ENCODE data around the gene FREM1.

FREM1 gene

DNA sequence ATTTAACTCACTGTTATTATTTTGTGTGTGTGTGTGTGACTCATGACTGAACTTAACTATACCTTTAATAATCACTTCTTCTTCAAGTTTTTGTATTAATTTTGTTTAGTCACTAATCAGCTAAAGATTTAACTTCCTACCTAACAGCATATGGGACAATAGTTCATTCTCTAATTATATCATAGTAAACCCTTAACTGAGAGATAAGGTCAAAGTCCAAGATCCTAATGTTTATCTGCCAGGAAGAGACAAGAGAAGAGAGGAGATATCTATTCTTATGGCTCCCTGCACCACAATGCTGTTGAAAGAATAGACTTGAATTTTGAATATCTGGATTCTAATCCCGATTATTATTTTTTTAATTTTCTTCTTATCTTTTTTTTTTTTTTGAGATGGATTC, 28.1 kb downstream of the FREM1 start:
- no peak overlapping the region for H3K4me3 ChIP-seq (ENCODE audit: insufficient read depth, low read depth, low read length)
- no peaks in the 10 kb centered on the region for H3K9me3 ChIP-seq (ENCODE audit: control insufficient read depth, low read length)
- H3K4me1 ChIP-seq (ENCODE audit: control insufficient read depth, insufficient read depth, low read length): no peaks in the 10 kb centered on the region
- WGBS, 2 experiments: no CpG with 5 or more reads among the region's 1 CpG
- no peaks in the 10 kb centered on the region for H3K27me3 ChIP-seq (ENCODE audit: control insufficient read depth, insufficient read depth, low read length, poor library complexity, severe bottlenecking)
- H3K27ac ChIP-seq (ENCODE audit: insufficient read depth, low read depth, low read length, poor library complexity, severe bottlenecking): no peak overlapping the region
- no peaks in the 10 kb centered on the region for H3K36me3 ChIP-seq (ENCODE audit: control insufficient read depth, insufficient read depth, low read length)

GRCh38 chr9:14881006-14881405, 29.2 kb downstream of the FREM1 start:
- Histone ChIP-seq H3K36me3 (ENCODE audit: control insufficient read depth, insufficient read depth, low read length) (no peaks in the 10 kb centered on the region), H3K9me3 (ENCODE audit: control insufficient read depth, low read length) (peaks cover 3% of the 10 kb centered on the region), H3K4me1 (ENCODE audit: control insufficient read depth, insufficient read depth, low read length) (no peaks in the 10 kb centered on the region), H3K27me3 (ENCODE audit: control insufficient read depth, insufficient read depth, low read length, poor library complexity, severe bottlenecking) (no peaks in the 10 kb centered on the region), H3K27ac (ENCODE audit: insufficient read depth, low read depth, low read length, poor library complexity, severe bottlenecking) (no peak overlapping the region), H3K4me3 (ENCODE audit: insufficient read depth, low read depth, low read length) (no peak overlapping the region)
- WGBS, 2 experiments: 58 to 62% methylated on average over 4 of the region's 4 CpGs

GRCh38 chr9:14870090-14870489, 40.1 kb downstream of the FREM1 start:
- Histone ChIP-seq H3K36me3 (ENCODE audit: control insufficient read depth, insufficient read depth, low read length) (no peaks in the 10 kb centered on the region), H3K27ac (ENCODE audit: insufficient read depth, low read depth, low read length, poor library complexity, severe bottlenecking) (no peak overlapping the region), H3K4me3 (ENCODE audit: insufficient read depth, low read depth, low read length) (no peak overlapping the region), H3K4me1 (ENCODE audit: control insufficient read depth, insufficient read depth, low read length) (peaks cover 16% of the 10 kb centered on the region), H3K9me3 (ENCODE audit: control insufficient read depth, low read length) (no peaks in the 10 kb centered on the region), H3K27me3 (ENCODE audit: control insufficient read depth, insufficient read depth, low read length, poor library complexity, severe bottlenecking) (no peaks in the 10 kb centered on the region)

- Histone ChIP-seq H3K4me3 (ENCODE audit: insufficient read depth, low read depth, low read length) (no peak overlapping the region), H3K27me3 (ENCODE audit: control insufficient read depth, insufficient read depth, low read length, poor library complexity, severe bottlenecking) (no peaks in the 10 kb centered on the region), H3K27ac (ENCODE audit: insufficient read depth, low read depth, low read length, poor library complexity, severe bottlenecking) (no peak overlapping the region), H3K9me3 (ENCODE audit: control insufficient read depth, low read length) (no peaks in the 10 kb centered on the region), H3K36me3 (ENCODE audit: control insufficient read depth, insufficient read depth, low read length) (no peaks in the 10 kb centered on the region), H3K4me1 (ENCODE audit: control insufficient read depth, insufficient read depth, low read length) (peaks cover 17% of the 10 kb centered on the region)
- 81 to 100% methylated on average over 3 of the region's 3 CpGs for WGBS, 2 experiments
Observed at GRCh38 chr9:14869671-14870070, 40.6 kb downstream of the FREM1 start.

DNA sequence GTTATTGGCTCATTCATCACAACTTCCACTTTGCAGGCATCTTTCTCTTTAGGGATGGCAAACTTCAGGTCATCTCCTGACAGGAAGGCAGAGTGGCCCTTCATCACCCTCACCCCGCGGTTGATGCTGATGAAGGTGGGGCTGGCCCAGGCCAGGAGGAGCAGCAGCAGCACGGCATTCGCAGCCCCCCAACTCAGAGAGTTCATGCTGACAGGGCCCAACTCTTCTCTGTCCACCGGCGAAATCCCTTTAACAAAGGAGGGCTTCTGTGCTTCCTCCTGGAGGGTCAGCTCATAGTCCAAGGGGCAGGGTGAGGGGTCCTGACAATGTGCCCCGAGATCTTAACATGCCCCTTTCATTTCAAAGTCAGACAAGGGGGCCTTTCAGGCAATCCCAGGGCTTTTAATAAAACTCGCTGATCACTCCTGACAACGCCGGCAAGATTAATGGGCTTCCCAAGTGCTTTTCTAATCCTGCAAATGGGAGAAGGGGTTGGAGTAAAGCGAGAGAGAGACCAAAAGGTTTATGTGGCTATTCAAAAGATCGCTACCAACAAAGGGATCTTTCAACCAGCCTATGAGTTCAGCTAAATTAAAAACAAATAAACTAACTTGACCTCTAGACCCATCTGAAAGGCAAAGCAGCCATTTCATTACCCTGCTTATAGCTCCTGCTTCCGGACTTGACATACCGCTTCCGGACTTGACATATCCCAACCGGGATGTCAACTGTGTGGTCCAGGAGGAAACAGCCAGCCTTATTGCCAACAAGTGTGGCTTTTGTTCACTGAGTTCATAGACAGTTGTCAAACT, 41.2 kb downstream of the FREM1 start:
- no peaks in the 10 kb centered on the region for H3K36me3 ChIP-seq (ENCODE audit: control insufficient read depth, insufficient read depth, low read length)
- WGBS, 2 experiments: 78 to 86% methylated on average over 16 of the region's 16 CpGs
- H3K4me1 ChIP-seq (ENCODE audit: control insufficient read depth, insufficient read depth, low read length): peaks cover 17% of the 10 kb centered on the region
- no peak overlapping the region for H3K4me3 ChIP-seq (ENCODE audit: insufficient read depth, low read depth, low read length)
- peak overlapping the region; percentile 26 for H3K27ac ChIP-seq (ENCODE audit: insufficient read depth, low read depth, low read length, poor library complexity, severe bottlenecking)
- H3K9me3 ChIP-seq (ENCODE audit: control insufficient read depth, low read length): no peaks in the 10 kb centered on the region
- H3K27me3 ChIP-seq (ENCODE audit: control insufficient read depth, insufficient read depth, low read length, poor library complexity, severe bottlenecking): no peaks in the 10 kb centered on the region

DNA sequence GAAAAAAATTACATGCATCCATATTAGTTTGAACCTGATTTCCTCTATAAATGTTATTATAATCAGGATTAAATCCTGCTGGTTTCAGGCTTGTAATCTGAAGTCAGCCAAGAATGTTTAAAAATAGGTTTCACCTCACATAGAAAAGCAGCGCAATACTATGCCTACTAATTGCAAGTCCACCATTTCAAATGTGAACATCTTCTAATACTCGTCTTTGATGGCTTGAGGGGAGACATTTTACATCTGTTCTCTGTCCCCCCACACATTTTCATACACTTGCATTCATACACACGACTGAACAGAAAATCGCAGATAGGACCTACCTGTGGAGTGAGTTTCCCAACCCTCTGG, 41.8 kb downstream of the FREM1 start:
- H3K36me3 ChIP-seq (ENCODE audit: control insufficient read depth, insufficient read depth, low read length): no peaks in the 10 kb centered on the region
- peaks cover 17% of the 10 kb centered on the region for H3K4me1 ChIP-seq (ENCODE audit: control insufficient read depth, insufficient read depth, low read length)
- WGBS, 2 experiments: 94 to 95% methylated on average over 4 of the region's 4 CpGs
- no peak overlapping the region for H3K4me3 ChIP-seq (ENCODE audit: insufficient read depth, low read depth, low read length)
- H3K9me3 ChIP-seq (ENCODE audit: control insufficient read depth, low read length): no peaks in the 10 kb centered on the region
- H3K27me3 ChIP-seq (ENCODE audit: control insufficient read depth, insufficient read depth, low read length, poor library complexity, severe bottlenecking): no peaks in the 10 kb centered on the region
- no peak overlapping the region for H3K27ac ChIP-seq (ENCODE audit: insufficient read depth, low read depth, low read length, poor library complexity, severe bottlenecking)

DNA sequence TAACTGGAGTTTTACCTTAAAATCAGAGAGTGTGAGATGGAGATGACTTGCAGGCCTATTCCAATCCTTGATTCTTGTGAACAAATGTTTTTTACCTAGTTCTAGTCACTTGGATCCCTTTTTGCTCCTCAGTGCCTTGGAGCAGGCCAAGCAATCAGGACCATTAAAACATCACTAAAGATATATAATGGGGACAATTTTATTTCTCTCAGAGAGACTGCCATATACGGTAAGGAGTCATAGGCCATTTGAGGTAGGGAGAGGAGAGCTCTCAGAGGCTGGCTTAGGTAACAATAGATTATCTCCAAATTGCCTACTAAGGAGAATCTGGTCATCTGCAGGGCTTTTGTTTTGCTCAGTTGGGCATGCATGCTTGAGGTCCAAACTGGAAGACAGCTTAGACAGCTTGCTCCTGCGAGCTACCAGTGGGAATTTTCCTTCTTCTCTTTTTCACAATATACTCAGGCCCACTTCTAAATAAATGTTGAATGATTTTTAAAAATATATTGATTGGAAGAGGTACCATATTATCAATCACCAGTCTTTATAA, 44.0 kb downstream of the FREM1 start:
- no peaks in the 10 kb centered on the region for H3K36me3 ChIP-seq (ENCODE audit: control insufficient read depth, insufficient read depth, low read length)
- H3K4me1 ChIP-seq (ENCODE audit: control insufficient read depth, insufficient read depth, low read length): peaks cover 17% of the 10 kb centered on the region
- H3K9me3 ChIP-seq (ENCODE audit: control insufficient read depth, low read length): no peaks in the 10 kb centered on the region
- 71 to 76% methylated on average over 2 of the region's 2 CpGs for WGBS, 2 experiments
- H3K27me3 ChIP-seq (ENCODE audit: control insufficient read depth, insufficient read depth, low read length, poor library complexity, severe bottlenecking): no peaks in the 10 kb centered on the region
- no peak overlapping the region for H3K27ac ChIP-seq (ENCODE audit: insufficient read depth, low read depth, low read length, poor library complexity, severe bottlenecking)
- no peak overlapping the region for H3K4me3 ChIP-seq (ENCODE audit: insufficient read depth, low read depth, low read length)

- WGBS, 2 experiments: 92 to 95% methylated on average over 1 of the region's 1 CpG
- H3K4me1 ChIP-seq (ENCODE audit: control insufficient read depth, insufficient read depth, low read length): peaks cover 17% of the 10 kb centered on the region
- H3K4me3 ChIP-seq (ENCODE audit: insufficient read depth, low read depth, low read length): no peak overlapping the region
- no peaks in the 10 kb centered on the region for H3K36me3 ChIP-seq (ENCODE audit: control insufficient read depth, insufficient read depth, low read length)
- no peaks in the 10 kb centered on the region for H3K27me3 ChIP-seq (ENCODE audit: control insufficient read depth, insufficient read depth, low read length, poor library complexity, severe bottlenecking)
- no peak overlapping the region for H3K27ac ChIP-seq (ENCODE audit: insufficient read depth, low read depth, low read length, poor library complexity, severe bottlenecking)
- H3K9me3 ChIP-seq (ENCODE audit: control insufficient read depth, low read length): no peaks in the 10 kb centered on the region
Observed at GRCh38 chr9:14864309-14864708, 45.9 kb downstream of the FREM1 start.

DNA sequence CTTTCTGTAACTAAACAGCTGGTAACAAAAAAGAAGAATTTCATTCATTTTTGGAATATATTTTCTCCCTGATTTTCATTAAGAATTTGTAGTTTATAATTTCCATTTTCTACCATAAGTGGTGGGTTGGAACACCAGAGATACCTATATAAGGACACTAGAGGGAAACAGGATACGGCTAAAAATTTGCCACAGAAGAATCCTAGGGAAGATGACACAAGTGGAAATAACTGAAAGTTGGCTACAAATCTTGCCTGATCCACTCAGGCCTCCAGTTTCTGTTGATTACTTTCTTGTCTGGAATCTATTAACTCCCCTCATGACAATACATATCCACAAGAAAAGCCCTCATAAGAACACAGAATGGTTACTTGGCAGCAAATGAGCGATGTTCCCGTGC, 46.8 kb downstream of the FREM1 start:
- Histone ChIP-seq H3K36me3 (ENCODE audit: control insufficient read depth, insufficient read depth, low read length) (no peaks in the 10 kb centered on the region), H3K9me3 (ENCODE audit: control insufficient read depth, low read length) (no peaks in the 10 kb centered on the region), H3K4me3 (ENCODE audit: insufficient read depth, low read depth, low read length) (no peak overlapping the region), H3K4me1 (ENCODE audit: control insufficient read depth, insufficient read depth, low read length) (peaks cover 17% of the 10 kb centered on the region), H3K27ac (ENCODE audit: insufficient read depth, low read depth, low read length, poor library complexity, severe bottlenecking) (no peak overlapping the region), H3K27me3 (ENCODE audit: control insufficient read depth, insufficient read depth, low read length, poor library complexity, severe bottlenecking) (no peaks in the 10 kb centered on the region)
- 92 to 98% methylated on average over 3 of the region's 3 CpGs for WGBS, 2 experiments

GRCh38 chr9:14857449-14858305, 52.6 kb downstream of the FREM1 start:
- H3K36me3 ChIP-seq (ENCODE audit: control insufficient read depth, insufficient read depth, low read length): no peaks in the 10 kb centered on the region
- H3K4me3 ChIP-seq (ENCODE audit: insufficient read depth, low read depth, low read length): no peak overlapping the region
- WGBS, 2 experiments: 92 to 93% methylated on average over 5 to 7 of the region's 7 CpGs
- no peaks in the 10 kb centered on the region for H3K9me3 ChIP-seq (ENCODE audit: control insufficient read depth, low read length)
- H3K4me1 ChIP-seq (ENCODE audit: control insufficient read depth, insufficient read depth, low read length): no peaks in the 10 kb centered on the region
- H3K27ac ChIP-seq (ENCODE audit: insufficient read depth, low read depth, low read length, poor library complexity, severe bottlenecking): no peak overlapping the region
- H3K27me3 ChIP-seq (ENCODE audit: control insufficient read depth, insufficient read depth, low read length, poor library complexity, severe bottlenecking): no peaks in the 10 kb centered on the region

All from ectodermal cell (in vitro differentiated cells).